GM19351 (cell line): ENCODE measurements around the gene TYRP1.

Experiments used
- ATAC-seq: cut with Tn5 transposase; IDR thresholded peaks from one replicate; pipeline ENCODE4 v1.9.1; 2021; ENCODE audit warnings: mild to moderate bottlenecking, moderate library complexity; ENCODE audit not compliant: unreplicated experiment

Gene TYRP1

GRCh38 chr9:12730198-12730597 lies 37.0 kb downstream of the TYRP1 start:
- ATAC-seq, result no peak

- ATAC-seq, result no peak
These were observed 37.7 kb downstream of the TYRP1 start for GRCh38 chr9:12730927-12731326.

GRCh38 chr9:12732971-12733370 lies 39.8 kb downstream of the TYRP1 start:
- no peak for ATAC-seq

DNA sequence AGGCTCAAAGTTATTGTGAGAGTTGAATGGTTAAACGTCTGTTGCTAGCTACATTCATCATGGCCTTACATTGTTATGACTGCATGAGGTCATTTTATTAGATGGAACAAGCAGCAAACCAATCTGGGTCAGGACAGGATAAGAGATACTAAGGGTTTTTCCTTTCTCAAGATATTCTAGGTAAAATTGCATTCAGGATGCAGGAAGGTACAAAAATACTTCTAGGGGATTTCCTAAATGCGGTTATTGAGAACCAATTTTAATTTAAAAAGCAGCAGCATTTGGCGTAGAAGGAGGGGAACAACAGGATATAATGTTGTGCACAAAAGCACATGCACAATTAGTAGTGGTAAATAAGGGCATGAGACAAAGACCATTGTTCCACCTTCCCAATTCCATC lies 42.5 kb downstream of the TYRP1 start:
- ATAC-seq, result peak; percentile 49

DNA sequence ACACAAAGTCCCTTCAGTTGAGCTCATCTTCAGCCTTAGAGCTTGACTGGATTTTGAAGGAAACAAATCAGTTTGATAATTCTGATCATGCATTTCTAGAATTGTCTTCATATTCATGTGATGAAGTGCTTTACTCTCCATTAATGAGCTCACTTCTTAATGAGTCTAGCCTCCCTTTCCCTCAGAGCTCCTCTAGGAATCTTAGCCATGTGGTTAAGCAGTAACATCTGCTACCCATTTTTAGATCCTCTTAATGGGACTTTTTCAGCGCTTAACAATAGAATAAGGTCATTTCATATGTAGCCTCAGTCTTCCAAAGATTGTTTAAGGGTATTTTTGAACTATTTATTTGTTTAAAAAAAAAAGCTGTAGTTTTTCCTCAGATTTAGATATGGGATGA lies 44.7 kb downstream of the TYRP1 start:
- ATAC-seq, result no peak

DNA sequence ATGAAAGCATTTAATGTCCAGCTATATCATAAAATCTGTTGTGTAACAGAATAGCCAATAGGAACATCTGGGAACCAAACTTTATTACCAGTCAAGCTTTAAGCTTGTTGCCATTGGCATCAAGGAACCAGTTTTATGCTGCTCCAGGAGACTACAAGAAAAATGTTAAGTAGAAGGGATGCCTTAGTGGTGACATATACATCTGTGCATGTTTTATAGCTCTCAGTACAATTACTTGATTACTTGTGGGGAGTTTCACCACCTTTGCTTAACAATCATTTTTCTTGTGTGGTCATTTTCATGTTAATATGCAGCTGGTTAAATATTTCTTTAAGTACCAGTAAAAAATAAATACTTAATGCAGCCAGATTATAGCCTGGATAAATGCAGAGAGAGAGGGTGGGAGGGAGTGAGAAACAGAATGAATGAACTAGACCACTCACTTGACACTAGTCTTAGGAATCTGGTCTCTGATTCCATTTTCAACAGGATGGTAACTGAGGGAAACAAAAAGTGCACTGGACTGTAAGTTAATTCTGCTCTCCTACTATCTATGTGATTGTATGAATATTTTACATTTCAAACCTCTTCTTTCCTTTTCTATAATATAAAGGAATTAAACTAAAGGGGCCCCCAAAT lies 45.9 kb downstream of the TYRP1 start:
- ATAC-seq, result no peak

DNA sequence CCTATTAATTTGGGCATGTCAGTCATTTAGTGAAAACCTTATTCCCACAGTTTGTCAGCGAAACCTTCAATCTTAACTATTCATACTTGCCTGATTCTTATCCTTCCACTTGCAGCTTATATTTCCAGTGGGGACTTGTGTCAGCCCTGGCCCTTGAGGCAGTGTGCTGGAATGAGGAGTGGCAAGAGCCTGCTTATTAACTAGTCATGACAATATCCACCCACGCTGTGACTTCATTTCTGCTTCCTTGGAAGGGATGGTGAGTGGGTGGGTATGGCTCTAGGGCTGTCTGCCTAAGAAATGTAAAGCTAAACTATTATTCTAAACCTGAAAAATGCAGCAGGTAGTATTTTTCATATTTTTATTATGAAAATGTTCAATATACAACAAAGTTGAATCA lies 47.7 kb downstream of the TYRP1 start:
- no peak for ATAC-seq

- ATAC-seq, result no peak
These were observed 54.8 kb downstream of the TYRP1 start for GRCh38 chr9:12748016-12748415.

DNA sequence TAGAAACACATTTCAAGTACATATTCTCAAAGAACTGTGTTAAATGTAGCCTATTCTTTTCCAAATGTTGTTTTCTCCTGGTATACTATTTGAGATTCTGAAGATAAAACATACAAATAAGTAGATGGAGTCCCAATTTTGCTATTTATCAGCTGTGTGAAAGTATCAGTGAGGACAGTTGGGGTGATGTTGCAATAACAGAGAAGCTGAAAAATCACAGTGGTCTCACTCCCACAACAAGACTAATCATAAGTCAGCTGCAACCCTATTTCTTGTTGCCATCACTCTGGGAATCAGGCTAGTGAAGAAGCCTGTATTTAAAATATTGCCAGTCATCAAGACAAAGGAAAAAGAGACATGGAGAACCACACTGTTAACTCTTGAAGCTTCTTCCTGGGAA lies 55.8 kb downstream of the TYRP1 start:
- ATAC-seq, result no peak

GRCh38 chr9:12753931-12754330 lies 60.7 kb downstream of the TYRP1 start:
- ATAC-seq, result no peak

DNA sequence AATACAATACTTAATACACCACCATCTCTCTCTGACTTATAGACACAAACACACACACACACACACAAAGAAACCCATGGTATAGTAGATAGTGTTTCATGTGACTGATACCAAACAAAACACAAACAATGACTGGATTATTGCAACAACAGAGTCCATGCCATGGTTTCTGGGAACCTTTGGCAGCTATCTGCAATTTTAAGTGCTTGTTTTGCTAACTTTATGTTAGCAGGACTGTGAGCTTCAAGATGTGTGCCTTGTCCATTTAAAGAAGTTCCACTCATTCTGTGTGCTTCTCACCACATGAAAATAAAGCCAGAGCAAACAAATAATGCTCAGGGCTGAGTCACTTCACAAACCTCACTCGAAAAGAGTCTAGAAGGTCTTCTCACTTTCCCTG lies 66.6 kb downstream of the TYRP1 start:
- no peak for ATAC-seq
